8988T (cell line): ENCODE measurements around the gene OSBPL6.

Source experiments
- DNase-seq: peaks from one replicate; pipeline ENCODE4 v3.0.0; 2011

OSBPL6 gene

DNA sequence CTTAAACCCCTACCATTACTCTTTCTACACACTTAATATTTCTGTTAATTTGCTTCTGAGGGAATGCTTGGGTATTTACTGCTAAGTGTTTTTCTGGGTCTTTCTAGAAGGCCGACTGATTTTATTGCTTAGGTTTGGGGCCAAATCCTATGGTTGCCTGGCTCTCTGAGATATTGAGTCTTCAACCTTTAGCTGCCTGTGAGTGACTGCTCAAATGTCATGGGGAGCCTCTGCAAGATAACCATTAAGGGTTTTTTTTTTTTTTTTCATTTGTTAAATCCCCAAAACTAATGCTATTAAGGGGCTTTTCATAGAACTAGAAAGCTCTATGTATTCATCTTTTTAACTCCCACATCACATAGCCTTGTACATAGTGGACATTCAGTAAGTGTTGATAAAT is 5.0 kb downstream of the OSBPL6 start:
- DNase-seq = no peak

DNA sequence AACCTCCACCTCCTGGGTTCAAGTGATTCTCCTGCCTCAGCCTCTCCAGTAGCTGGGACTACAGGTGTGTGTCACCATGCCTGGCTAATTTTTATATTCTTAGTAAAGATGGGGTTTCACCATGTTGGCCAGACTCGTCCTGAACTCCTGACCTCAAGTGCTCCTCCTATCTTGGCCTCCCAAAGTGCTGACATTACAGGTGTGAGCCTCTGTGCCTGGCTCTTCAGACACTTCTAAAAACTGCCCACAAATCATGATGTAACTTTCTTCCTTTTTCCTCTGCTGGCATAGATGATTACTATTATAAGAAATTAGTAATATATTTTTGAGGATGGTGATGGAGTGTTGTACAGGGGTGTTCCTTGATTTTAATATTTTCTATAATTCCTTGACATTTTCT is 6.0 kb downstream of the OSBPL6 start:
- DNase-seq = no peak

- DNase-seq = no peak
Measured at GRCh38 chr2:178202927-178203326, 8.6 kb downstream of the OSBPL6 start.

- DNase-seq = no peak
Measured at GRCh38 chr2:178204977-178205376, 10.7 kb downstream of the OSBPL6 start.

DNA sequence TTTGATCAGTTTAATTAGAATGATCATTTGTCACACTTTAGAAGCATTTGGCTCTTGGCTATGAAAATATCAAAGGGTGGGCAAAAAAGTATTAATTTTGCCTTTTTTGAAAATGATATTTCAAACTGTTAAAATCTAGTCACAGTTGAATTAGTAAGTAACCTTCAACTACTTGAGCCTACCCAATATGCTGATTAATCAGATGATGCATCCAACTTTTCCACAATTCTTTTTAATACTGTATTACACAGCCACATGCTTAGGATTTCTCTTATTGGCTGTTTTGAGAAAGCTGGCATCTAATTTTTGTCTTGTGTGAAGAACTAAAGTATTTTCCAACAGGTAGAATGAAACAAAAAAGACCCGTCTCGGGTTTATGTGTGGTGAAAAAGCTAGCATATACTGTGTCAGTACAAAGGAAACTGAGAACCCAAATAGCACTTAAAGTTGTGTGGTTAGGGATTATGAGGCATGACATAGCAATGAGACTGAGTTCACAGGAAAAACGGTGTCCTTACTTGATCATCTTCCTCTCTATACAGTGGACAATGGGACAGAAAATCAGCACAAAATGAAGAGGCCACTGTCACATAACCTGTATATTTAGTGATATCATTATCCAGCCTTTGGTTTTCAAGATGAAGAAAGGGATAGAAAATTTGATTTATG is 11.7 kb downstream of the OSBPL6 start:
- DNase-seq = no peak

DNA sequence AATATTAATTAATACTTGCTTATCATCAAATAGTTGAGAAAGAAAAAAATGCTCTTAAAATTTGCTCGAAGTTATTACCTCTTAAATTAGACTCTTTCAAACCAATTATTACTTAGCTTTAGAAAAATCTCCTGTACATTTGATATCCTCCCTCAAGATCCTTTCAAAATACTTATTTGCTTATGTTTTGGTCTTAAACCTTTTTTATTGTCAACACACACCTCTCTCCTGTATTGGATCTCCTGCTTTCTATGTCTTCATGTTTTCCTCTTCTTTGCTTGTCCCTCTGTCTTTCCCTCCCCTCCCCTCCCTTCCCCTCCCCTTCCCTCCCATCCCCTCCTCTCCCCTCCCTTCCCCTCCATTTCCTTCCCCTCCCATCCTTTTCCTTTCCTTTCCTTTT is 14.0 kb downstream of the OSBPL6 start:
- DNase-seq = no peak

GRCh38 chr2:178208817-178209216 is 14.5 kb downstream of the OSBPL6 start:
- no peak for DNase-seq

GRCh38 chr2:178211460-178211859 is 17.1 kb downstream of the OSBPL6 start:
- DNase-seq = no peak

- no peak for DNase-seq
Measured at GRCh38 chr2:178211943-178212342, 17.6 kb downstream of the OSBPL6 start.

GRCh38 chr2:178213991-178214390 is 19.7 kb downstream of the OSBPL6 start:
- DNase-seq = no peak

- no peak for DNase-seq
Measured at GRCh38 chr2:178219247-178219646, 24.9 kb downstream of the OSBPL6 start.

GRCh38 chr2:178220814-178221213 is 26.5 kb downstream of the OSBPL6 start:
- no peak for DNase-seq

- DNase-seq = no peak
Measured at GRCh38 chr2:178221556-178221955, 27.2 kb downstream of the OSBPL6 start.

DNA sequence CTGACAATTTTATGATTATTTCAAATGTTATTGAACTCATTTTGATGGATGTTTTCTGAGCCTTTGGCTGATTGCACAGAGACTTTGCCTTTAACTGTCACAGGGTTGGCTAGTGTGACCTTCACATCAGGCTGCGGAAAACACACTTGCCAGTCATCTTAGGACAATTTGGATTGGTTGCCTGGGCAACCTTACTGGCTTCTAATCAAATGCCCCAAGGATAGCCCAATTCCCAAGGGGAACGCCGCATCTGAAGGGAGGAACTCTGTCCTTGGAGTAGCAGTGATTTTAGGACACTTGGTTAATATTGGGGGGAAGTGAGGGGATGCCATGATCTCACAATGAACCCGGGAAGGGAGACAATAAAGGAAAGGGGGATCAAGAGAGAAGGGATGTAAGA is 29.5 kb downstream of the OSBPL6 start:
- DNase-seq = no peak

- DNase-seq = no peak
Measured at GRCh38 chr2:178225006-178225805, 30.9 kb downstream of the OSBPL6 start.

DNA sequence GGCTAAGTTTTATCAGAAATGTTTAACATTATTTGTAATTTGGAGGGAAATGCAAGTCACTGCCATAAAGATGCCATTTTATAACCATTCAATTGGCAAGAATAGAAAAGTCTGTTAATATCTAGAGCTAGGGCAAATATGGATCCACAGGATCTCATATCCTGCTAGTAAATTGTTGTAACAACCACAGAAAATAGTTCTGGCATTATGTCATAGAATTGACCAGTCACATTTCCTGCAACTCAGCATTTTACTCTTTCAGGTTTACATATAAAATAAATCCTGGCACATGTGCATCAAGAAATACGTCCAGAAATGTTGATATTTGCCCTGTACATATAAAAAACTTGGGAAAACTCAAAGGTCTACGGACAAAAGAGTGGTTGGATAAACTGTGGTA is 32.9 kb downstream of the OSBPL6 start:
- no peak for DNase-seq

GRCh38 chr2:178229927-178230326 is 35.6 kb downstream of the OSBPL6 start:
- no peak for DNase-seq

DNA sequence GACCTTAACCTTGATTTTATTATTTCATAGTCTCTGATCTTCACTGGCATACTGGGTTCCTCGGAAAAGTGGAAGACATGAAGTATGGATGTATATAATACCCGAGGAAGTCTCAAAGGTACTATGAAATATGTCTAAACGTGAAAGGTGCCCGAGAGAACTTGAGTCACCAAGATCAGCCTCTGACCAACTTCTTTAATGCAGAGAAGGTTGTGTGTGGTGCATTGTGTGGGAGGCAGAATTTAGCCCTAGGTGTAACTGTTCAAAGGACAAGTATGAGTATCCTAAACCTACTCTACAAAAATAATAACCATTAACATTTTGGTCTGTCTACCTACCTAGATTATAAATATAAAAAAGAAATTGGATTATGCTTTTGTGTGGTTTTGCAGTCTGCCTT is 36.1 kb downstream of the OSBPL6 start:
- no peak for DNase-seq

GRCh38 chr2:178233428-178233827 is 39.1 kb downstream of the OSBPL6 start:
- no peak for DNase-seq

DNA sequence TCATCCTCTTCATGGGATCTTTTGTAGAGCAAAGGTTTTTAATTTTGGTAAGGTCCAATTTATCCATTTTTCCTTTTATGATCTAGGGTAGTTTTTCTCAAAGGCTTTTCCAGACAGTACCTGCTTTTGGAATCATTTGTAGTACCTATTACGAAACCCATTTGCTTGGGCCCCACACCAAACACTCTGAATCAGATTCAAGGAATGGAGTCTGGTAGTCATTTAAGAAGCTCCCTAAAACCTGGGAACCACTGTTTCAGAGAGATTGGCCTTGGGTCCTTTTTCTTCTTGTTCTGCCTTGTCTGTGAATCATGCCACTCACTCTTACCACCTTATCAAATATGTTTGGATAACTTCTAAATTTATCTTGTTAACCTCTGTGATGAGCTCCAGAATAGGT is 40.3 kb downstream of the OSBPL6 start:
- no peak for DNase-seq

GRCh38 chr2:178237488-178238153 is 43.3 kb downstream of the OSBPL6 start:
- no peak for DNase-seq

GRCh38 chr2:178238154-178238521 is 43.8 kb downstream of the OSBPL6 start:
- no peak for DNase-seq

DNA sequence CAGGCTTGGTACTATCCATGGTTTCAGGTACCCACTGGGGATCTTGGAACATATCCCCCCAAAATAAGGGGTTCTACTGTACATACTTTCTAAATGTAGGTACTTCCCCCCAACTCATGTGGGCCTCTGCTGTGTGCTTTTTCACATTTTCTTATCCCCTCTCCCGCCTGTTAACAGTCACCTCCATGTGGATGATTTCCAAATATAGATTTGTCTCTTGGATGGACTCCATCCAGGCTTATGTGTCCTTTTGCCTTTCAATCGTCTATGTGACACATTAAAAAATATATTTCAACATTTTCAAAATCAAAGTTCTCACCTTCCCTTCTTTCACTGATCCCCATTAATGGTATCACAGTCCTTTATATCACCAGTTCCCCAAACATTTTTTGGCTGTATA is 44.4 kb downstream of the OSBPL6 start:
- DNase-seq = no peak

DNA sequence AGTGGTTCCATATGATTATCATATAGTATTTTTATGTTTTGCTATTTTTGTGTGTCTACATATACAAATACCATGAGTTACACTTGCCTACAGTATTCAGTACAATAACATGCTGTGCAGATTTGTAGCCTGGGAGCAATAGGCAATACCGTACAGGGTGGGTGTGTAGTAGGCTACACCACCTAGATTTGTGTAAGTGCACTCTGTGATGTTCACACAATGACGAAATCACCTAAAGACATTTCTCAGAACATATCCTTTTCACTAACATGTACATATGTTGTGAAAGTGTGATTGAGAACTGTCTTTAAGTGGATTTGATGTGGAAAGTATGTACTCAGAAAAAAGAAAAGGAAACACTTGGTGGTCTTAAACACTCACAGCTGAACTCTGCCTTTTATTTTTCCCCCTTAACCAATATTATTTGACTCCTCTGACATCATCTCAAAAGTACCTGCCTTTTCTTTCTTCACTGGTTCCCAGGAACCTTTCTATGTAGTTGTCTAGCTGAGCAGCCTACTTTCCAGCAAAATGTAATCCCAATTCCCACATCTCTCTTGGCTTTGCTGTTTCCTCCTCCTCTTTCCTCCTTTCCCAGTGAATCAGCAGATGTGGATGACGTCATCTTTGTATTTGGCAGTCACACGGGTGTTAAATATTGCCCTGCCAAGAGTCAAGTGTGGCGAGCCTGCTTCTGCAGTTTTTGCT is 47.7 kb downstream of the OSBPL6 start:
- no peak for DNase-seq
